HG03354 (cell line): Measurements from ENCODE around the gene KHDC3L.

Experiments
- ATAC-seq: cut with Tn5 transposase; IDR thresholded peaks from one replicate; pipeline ENCODE4 v1.9.1; 2021; ENCODE audit warnings: mild to moderate bottlenecking; ENCODE audit not compliant: unreplicated experiment, poor library complexity, severe bottlenecking

The KHDC3L gene, protein sequence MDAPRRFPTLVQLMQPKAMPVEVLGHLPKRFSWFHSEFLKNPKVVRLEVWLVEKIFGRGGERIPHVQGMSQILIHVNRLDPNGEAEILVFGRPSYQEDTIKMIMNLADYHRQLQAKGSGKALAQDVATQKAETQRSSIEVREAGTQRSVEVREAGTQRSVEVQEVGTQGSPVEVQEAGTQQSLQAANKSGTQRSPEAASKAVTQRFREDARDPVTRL

DNA sequence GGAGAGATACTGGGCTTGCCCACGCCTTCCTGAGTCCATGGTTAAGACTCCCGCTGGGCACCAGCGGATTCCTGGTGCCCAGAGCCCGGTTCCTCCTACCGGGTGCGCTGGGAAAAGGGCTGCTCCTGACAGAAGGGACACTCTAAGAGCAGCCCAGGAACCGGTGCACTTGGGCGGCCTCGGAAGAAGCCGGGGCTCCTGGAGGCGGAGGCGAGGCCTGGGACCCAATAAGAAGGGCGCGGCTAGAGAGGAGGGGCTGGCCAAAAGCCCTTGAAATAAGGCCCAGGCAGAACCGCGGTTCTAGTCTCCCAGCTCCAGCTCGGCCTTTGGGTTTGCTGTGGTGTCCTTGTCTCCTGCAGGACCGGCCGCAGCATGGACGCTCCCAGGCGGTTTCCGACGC is at the start of gene KHDC3L:
Gene KHDC3L (plus strand): TSS at position 301 of the 400 bp plus-strand sequence. CDS start 72 bp downstream, at position 373.
- no peak for ATAC-seq

DNA sequence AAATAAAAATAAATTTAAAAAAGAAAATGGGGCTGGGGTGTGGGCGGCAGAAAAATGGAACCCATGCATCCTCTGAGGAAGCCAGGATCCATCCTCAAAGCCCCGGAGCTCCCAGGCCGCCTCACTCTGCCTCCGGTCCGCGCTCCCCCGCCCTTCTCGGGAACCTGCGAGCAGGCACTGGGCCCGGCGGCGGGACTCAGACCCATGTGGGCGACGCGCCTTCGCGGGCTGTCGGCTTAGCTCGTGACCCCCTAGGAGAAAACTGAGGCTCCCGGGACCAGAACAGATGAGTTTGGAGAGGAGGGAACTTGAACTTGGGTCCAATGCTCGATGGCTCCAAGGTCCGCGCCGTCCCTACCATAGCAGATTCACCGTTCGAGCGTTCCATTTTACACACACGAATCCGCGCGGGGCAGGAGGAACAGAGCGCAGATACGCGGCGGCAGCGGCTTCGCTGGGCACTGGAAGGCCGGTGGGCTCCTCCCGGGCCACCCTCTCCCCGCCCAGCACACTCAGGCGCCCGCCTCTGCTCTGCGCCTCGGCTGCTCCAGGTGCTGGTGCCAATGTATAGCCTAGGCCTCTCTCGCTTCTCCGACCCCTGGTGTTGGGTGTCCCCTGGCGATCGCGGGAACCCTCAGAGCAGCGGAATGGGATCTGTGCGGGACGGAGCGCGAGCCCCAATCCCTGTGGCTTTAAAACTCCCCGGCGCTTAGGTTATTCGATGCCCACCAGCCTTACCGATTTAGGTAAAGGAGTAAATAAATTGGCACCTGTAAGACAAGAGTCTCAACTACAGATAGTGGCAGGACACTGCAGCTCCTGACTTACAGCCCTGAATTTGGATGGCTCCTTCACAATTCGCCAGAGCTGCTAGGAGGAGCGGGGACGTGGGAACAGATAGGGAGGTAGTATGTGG is 47.6 kb upstream of the KHDC3L start:
- ATAC-seq = no peak

DNA sequence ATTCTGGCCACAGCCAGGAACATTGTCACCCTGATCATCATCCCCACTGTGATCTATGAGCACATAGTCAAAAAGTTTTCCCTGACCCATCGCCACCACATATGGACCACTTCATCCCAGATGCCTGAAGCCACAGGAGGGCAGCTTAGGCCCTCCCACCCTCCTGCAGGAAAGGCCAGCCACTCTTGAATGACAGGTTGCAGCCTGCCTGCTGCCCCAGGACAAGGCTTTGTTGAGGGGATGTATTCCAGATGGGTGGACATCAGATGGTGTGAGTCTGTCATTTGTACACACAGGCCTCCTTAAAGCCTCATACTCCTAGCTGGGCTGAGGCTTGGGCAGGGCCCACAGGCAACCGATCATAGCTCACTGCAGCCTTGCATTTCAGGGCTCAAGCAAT is 39.1 kb upstream of the KHDC3L start:
- ATAC-seq = no peak

DNA sequence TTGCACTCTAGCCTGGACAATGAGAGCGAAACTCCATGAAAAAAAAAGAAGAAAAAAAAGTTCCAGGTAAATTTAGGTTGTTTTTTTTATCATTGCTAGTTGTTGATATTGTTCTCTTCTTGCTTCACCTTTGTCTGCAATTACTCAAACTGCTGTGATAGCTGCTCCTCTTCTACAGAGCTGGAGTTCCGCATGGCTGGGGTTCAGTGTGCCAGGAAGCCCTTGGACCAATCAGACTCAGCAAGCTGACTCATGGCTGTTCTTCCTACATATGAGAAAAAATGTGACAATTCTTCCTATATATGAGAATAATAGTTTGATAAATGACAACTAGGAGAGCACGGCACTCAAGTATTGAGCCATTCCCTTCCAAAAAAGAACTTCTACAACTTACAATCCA is 36.8 kb upstream of the KHDC3L start:
- no peak for ATAC-seq

DNA sequence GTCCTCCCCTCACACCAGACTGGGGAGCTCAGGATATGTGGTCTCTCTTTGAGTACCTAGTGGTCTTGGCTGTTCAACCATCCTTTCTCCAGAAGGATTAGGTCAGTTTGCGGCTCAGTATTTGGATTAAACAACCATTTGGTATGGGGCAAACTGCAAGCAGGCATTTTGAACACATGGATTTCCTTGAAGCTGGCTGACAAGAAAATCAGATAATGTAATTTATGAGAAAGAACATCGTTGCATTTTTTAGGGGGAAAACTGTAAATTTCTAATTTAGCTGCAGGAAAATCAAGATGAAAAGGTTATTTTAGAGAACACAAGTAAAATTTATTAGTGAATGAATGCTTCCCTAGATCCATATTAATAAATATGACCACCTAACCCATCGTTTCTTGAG is 33.7 kb upstream of the KHDC3L start:
- no peak for ATAC-seq

DNA sequence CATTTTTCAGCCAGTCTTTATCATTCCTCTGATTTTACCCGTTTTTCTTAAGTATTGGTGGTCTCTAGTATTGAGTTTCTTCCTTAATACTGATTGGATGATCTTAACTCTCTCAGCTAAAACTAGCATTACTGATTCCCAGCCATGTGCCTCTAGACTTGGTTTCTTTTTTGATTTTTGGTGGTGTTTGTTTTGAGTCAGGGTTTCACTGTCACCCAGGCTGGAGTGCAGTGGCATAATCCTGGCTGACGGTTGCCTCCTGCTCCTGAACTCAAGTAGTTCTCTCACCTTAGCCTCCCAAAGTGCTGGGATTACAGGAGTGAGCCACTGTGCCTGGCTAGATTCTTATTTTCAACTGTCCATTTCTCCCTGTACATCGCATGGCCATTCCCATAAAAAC is 33.3 kb upstream of the KHDC3L start:
- ATAC-seq = no peak

DNA sequence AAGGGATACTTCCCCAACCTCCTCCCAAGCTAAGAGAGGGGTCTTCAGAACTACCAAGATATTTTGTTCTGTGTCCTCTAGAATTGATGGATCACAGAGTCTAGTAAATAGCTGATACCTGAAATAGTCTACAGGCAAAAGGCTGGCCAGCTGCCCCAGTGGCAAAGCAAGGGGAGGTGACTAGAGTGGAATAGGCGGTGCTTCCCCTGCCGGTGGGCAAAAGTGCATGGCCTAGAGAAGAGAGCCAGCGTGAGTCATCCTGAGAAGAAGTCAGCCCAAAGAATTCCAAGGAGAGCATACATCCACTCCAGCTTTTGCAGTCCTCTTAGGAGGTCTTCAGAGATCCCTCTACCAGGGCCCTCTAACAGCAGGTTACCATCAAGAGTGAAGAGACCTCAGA is 23.1 kb upstream of the KHDC3L start:
- ATAC-seq = no peak

DNA sequence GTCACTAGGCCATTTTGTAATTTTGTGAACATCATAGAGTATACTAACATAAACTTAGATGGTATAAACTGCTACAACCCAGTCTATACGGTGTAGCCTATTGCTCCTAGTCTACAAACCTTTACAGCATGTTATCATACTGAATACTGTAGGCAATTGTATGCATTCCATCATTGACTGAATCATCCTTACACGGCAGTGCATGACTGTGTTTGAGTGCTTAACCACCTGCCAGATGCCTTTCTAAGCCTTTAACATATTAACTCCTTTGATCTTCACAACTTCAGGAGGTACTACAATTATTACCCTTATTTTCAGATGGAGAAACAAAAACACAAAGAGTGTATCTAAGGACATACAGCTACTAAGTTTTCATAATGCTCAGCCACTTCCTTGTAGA is 22.4 kb upstream of the KHDC3L start:
- no peak for ATAC-seq

DNA sequence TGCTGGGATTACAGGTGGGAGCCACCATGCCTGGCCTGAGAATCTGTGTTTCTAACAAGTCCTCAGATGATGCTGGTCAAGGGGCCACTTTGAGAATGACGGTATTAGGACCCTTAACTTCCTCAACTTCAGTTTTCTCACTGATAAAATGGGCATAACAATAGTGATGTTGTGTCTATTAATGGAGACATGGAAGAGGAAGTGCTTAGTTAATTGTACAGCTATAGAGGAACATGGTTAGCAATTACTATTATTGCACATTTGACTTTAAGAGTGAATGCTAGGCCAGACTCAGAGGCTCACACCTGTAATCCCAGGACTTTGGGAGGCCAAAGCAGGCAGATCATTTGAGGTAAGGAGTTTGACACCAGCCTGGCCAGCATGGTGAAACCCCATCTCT is 21.1 kb upstream of the KHDC3L start:
- ATAC-seq = no peak

DNA sequence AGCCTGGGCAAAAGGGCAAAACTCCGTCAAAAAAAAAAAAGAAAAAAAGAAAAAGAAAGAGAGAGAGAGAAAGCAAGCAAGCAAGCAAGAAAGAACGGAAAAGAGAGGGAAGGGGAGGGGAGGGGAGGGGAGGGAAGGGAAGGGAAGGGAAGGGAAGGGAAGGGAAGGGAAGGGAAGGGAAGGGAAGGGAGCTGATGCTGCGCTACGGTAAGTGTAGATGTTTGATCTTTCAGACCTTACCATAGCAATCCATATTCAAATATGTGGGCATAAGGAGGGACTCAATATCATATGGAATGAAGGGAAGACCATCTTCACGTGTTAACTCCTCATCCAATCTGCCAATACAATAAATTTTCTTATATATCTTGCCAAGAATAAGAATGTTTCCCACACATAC is 20.3 kb upstream of the KHDC3L start:
- no peak for ATAC-seq

DNA sequence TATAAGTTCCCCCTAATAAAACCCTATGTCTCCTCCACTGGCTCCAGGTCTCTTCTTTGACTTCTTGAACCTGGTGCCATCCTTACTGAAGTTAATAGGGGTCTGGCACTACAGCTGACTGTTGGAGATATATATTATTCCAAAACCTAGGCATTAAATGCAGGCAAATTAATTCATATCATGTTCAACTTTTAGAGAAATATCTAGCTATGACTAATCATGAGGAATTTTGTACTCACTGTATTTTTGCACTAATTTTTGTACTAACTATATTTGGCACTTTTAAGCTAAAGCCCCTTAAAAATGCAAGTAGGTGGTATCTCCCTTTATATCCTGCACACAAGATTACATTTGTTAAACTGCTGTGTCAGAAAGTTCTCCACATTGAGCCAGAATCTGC is 19.3 kb upstream of the KHDC3L start:
- ATAC-seq = no peak

DNA sequence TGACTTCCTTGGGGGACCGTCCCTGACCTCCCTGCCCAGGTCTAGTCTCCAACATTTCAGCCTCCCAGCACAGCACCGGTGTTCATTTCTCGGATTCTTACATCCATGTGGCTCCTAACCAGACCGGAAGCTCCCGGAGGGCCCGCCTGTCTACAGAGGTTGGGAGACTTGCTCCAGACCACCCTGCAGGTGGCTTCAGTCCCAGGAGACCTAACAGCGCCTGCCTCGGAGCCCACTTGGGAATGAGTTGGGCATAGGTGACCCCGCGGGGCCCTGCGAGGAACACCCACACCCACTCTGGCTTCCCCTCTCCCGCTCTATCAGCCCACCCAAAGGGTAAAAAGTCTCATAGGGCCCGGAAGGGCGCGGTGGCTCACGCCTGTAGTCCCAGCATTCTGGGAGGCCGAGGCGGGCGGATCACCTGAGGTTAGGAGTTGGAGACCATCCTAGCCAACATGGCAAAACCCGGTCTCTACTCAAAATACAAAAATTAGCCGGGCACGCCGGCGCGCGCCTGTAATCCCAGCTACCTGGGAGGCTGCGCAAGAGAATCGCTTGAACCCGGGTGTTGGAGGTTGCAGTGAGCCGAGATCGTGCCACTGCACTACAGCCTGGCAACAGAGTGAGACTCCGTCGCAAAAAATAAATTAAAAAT is 13.8 kb upstream of the KHDC3L start:
- no peak for ATAC-seq

DNA sequence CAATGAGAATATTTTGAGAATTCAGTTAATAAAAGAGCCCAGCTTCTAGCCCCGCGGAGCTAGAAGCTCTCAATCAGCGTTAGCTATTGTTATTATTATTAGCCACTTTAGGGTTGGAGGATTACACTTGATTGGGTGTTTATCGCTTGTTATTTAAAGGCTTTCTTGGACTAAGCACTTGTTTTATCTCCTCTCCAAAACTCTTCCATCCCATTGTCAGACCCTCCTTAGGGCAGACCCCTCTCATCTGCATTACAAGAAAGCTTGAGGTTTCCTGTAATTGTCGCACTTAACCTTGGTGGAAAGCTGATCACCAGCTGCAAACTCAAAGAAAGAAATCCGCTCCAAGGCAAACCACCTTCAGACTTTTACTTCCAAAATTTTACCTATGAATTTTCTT is 13.1 kb upstream of the KHDC3L start:
- no peak for ATAC-seq

DNA sequence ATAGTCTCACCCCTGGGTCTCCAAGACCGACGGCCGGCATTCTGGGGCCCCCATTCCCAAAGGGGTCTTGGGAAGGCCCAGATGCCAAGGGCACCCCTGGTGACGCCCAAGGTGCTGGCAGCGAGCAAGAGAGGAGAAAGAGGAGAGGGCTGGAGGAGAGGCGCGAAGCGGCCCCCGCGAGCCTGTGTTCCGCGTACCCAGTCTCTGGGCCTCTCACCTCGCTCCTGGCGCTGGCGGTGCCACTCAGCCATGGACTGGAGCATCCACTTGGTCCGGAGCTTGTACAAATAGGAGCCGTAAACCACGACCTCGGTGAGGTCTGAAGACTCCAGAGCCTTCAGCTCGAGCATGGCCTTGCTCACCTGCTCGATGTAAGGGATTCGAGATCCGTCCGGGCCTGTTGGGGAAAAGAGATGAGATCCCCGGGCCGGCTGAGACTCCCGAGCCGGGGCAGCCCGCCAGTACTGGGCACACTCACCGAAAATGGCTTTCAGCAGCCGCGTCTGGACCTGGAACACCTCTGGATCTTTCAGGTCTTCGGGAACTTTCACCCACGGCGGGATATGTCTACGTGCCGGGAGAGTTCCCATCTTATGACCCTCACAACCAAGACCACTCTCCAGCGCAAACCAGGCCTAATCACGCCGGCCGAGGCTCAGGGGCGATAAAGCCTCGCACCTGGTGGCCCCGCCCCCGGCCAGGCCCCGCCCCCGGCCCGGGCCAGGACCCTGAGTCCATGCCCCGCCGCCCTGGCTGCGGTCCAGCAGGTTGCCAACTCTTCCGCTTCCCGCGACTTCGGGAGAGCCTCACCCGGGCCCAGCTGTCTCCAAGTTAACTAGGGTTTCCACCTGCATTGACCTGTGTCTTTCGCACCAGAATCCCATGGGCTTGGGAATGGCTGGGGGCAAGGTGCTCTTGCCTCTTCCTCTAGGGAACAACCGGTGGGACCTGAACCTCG is 8.5 kb upstream of the KHDC3L start, which contains the start of gene DPPA5:
Gene DPPA5 (minus strand): TSS at position 641 of the 958 bp plus-strand sequence. CDS start 51 bp downstream, at position 590.
- no peak for ATAC-seq

DNA sequence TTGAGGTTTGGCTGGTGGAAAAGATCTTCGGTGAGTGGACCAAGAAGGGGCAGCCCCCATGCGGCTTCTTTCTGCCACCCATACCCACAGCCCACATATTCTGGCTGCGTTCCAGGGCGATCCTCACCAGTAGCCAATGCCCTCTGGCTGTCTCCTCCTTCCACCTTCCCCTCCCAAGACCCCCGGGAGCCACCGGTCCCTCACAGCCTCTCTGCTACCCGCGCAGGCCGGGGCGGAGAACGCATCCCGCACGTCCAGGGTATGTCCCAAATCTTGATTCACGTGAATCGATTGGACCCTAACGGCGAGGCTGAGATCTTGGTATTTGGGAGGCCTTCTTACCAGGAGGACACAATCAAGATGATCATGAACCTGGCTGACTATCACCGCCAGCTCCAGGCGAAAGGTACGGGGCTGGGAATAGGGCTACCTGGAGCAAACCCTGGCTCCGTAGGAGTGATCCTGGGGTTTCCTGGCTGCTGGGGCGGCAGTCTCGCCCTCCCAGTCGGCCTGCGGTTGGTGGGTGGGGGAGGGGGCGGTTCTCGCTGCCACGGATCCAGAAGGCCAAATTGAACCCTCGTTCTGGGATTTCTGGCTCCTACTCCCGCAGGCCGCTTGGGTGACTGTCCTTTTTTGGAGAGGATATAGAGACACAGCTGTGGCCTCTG is 545 bp downstream of the KHDC3L start:
- ATAC-seq = no peak

DNA sequence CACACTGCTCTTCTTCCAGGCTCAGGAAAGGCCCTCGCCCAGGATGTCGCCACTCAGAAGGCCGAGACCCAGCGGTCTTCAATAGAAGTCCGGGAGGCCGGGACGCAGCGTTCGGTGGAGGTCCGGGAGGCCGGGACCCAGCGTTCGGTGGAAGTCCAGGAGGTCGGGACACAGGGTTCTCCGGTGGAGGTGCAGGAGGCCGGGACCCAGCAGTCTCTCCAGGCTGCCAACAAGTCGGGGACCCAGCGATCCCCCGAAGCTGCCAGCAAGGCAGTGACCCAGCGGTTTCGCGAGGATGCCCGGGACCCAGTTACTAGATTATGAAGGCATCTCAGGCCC is 1.0 kb downstream of the KHDC3L start:
- no peak for ATAC-seq

DNA sequence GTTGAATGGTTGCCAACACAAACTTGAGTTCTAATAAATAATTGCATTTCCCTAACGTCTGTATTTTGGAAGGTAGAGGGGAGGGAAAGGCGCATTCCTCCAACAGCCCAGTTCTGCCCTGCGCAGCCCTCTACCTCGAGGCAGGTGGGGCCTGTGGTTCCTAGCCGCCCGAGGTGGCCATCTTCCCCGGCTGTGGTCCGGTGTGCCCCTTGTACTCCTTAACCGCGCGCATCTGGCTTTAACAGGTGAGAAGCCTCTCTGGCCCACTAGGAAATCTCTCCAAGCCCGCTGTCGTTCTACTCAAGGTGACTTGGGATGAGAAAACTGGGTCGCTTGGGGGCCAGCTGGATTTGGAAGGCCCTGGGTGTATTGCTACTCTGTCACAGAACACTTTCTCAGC is 1.7 kb downstream of the KHDC3L start:
- ATAC-seq = no peak

DNA sequence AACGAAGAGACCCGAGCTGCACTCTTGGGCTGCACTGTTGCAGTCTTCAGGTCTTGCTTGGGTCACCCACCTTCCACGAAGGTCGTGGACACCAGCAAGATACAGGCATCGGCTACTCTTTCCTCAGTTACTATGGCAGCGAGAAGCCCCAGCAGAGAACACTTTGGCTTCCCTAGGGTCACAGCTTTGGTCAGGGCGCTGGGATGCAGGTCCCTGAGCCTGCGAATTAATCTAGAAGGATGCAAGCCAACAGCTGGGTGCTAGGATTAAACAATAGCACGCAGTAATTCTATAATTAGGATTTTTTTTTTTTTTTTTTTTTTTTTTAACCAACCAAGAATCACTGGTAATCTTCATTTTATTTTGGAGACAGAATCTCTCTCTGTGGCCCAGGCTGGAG is 2.1 kb downstream of the KHDC3L start:
- ATAC-seq = no peak

DNA sequence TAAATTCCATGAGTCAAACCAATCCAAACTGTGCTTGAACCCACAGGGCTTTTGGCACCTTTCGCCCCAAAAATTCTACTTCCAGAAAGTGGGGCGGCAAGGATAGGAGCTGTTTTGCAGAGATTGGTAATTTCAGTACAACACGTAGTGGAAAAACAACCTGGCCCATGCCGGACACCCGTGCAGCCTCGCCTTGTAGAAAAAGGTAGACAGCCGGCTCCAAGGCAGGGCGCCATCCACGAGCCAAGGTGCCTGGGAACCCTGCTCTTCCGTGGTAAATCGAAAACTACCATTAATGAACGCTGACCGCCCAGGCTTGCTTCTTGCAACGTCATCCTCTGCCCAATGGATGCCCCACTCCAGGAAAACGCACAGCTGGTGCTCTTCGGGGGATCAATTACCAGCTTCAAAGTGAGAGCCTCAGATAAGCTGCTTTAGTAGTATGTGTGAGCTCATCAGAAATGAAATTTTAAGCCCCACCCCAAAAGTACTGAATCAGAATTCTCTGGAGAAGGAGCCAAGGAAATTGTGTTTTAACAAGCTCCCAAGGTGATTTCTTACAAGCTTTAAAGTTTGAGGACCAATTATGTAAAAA is 5.4 kb downstream of the KHDC3L start:
- no peak for ATAC-seq
